Transverse colon (tissue), 4 donors: Measurements from ENCODE around the gene CNTN5. TPM values are rescaled to one million over a fixed set of nuclear protein-coding genes. Genes with fewer than 3 reads are reported as not detected.

Experiments used
- DNase-seq: peaks from one replicate; pipeline ENCODE4 v3.0.0-alpha.2; 2019
- H3K27ac ChIP-seq, 4 donors: fragments of 200-600 bp; sonication (generic); 2 replicates each; pipeline ENCODE4 v1.5.1; 2016 to 2018; ENCODE audit warnings: inconsistent platforms in 4 of 4
- H3K27me3 ChIP-seq: fragments of 200-600 bp; sonication (generic); 2 replicates; pipeline ENCODE4 v1.5.1; 2017; ENCODE audit warnings: inconsistent platforms
- H3K36me3 ChIP-seq, 4 donors: fragments of 200-600 bp; sonication (generic); 2 replicates each; pipeline ENCODE4 v1.5.1; 2017 to 2019; ENCODE audit warnings: inconsistent platforms in 4 of 4
- H3K4me1 ChIP-seq, 4 donors: fragments of 200-600 bp; sonication (generic); 2 replicates each; pipeline ENCODE4 v1.5.1; 2017 to 2020; ENCODE audit warnings: inconsistent platforms in 4 of 4
- H3K4me3 ChIP-seq, 4 donors: fragments of 200-600 bp; sonication (generic); 1 replicate in 1 of 4; 2 replicates in 3 of 4; pipeline versions ENCODE4 v1.5.1 to v1.6.1; 2017 to 2019; ENCODE audit warnings: inconsistent platforms in 4 of 4
- H3K9me3 ChIP-seq, 2 donors: fragments of 200-600 bp; sonication (generic); 2 replicates each; pipeline ENCODE4 v1.5.1; 2017 to 2019; ENCODE audit warnings: inconsistent platforms in 2 of 2
- EP300 ChIP-seq: sonication (generic); formaldehyde crosslinking; IDR thresholded peaks from one replicate; pipeline ENCODE4 v1.6.1; 2017; ENCODE audit warnings: antibody characterized with exemption, low read depth
- POLR2A ChIP-seq: fragments of 450-650 bp; IDR thresholded peaks from one replicate; pipeline ENCODE4 v1.6.1; 2016; ENCODE audit warnings: antibody characterized with exemption, mild to moderate bottlenecking, moderate library complexity
- POLR2AphosphoS5 ChIP-seq, 3 donors: sonication (generic); formaldehyde crosslinking; IDR thresholded peaks; one replicate each; pipeline ENCODE4 v1.6.1; 2016; ENCODE audit warnings: antibody characterized with exemption in 3 of 3
- WGBS, 2 donors: methylation state at CpG; one replicate each; pipeline ENCODE4 v1.1.5; 2018; ENCODE audit warnings: low coverage in 1 of 2; 5-methylcytosine and 5-hydroxymethylcytosine counted together
- in situ Hi-C, 4 donors: fragments of 200-750 bp; cut with MboI; loops; one replicate each; pipeline versions ENCODE4 v1.15.0 to v1.15.1; 2017; ENCODE audit warnings: low sequenced_read_pairs in 3 of 4, low pct_ligation_motif_present in 1 of 4, low pct_unique_long_range_greater_than_20kb in 1 of 4
- intact Hi-C: fragments of 100-400 bp; cut with DNase I; formaldehyde crosslinking; loops from one replicate; pipeline ENCODE4 v1.15.1; 2023; ENCODE audit warnings: low total_unique reads
- total RNA-seq, 4 donors: library from RNA; depleted of rRNA; stranded (reverse); fragments of >200 nt; gene quantifications; one replicate each; pipeline ENCODE4 v1.1.0, GENCODE V29; 2016
- TF ChIP-seq, protein P1 (sequence below), 5 experiments: fragments of 200-600 bp in 3 of 5; fragments of 450-650 bp in 2 of 5; sonication (generic) in 3 of 5; IDR thresholded peaks; 1 replicate in 2 of 5; 2 replicates in 3 of 5; pipeline ENCODE4 v1.5.1; 2016 to 2017; ENCODE audit warnings: antibody characterized with exemption in 5 of 5, inconsistent platforms in 3 of 5, mild to moderate bottlenecking in 2 of 5, moderate library complexity in 1 of 5

The CNTN5 gene
- total RNA-seq, 4 donors from 2014 or later = 0.14 TPM; not detected in 3

DNA sequence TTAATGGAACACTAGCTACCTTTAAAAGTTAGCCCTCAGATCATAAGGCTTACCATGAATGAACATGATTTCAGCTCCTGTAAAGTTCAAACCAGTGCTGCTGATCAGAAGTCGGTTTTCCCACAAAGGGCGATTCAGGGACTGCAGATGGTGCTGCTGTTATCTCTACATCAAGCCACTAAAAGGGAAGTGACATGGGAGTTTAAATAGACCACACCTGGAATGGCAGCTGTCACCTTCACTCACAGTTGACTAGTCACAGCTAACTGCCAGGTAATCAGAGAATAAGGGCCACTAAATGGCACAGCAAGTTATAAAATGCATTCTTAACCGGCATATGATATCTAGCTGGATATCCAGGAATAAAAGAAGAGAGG lies 1085.2 kb downstream of the CNTN5 start:
- intact Hi-C loops = no loop called here
- Histone ChIP-seq H3K36me3 (no peaks in the 10 kb centered on the region), H3K4me1 (no peaks in the 10 kb centered on the region), H3K4me3 (no peak overlapping the region), H3K27ac (peak overlapping the region in 1 of 4 donors; percentile 53), H3K9me3 (no peaks in the 10 kb centered on the region), H3K27me3 (no peaks in the 10 kb centered on the region)
- 21 to 29% methylated on average over 1 to 3 of the region's 3 CpGs for WGBS, 2 donors
- DNase-seq = peak; percentile 12
- TF ChIP-seq EP300 = no peak
- TF ChIP-seq, protein P1, sequence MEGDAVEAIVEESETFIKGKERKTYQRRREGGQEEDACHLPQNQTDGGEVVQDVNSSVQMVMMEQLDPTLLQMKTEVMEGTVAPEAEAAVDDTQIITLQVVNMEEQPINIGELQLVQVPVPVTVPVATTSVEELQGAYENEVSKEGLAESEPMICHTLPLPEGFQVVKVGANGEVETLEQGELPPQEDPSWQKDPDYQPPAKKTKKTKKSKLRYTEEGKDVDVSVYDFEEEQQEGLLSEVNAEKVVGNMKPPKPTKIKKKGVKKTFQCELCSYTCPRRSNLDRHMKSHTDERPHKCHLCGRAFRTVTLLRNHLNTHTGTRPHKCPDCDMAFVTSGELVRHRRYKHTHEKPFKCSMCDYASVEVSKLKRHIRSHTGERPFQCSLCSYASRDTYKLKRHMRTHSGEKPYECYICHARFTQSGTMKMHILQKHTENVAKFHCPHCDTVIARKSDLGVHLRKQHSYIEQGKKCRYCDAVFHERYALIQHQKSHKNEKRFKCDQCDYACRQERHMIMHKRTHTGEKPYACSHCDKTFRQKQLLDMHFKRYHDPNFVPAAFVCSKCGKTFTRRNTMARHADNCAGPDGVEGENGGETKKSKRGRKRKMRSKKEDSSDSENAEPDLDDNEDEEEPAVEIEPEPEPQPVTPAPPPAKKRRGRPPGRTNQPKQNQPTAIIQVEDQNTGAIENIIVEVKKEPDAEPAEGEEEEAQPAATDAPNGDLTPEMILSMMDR (IDR thresholded peaks at IDR 0.05) = no peak
- TF ChIP-seq POLR2AphosphoS5 (IDR thresholded peaks at IDR 0.05) = peak in 2 of 3 donors; percentile 12 to 37
- in situ Hi-C loops = no loop called here

DNA sequence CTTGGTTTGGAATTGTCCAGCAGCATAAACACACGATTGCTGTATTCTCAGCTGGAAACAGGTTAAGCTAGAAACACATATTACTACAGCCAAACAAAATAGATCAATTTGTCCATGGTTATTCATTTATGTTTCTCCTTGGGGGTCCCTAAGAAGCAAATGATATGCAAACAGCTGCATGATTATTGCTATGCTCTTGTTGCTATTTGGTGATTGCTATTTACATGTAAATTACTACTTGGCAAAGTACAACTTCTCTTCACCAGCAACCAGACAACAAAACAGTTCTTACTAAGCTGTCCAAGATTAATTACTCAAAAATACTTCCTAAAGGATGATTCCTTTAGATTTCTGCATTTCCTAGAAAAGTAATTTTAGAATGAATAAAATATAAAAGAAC lies 1098.4 kb downstream of the CNTN5 start:
- H3K27me3 ChIP-seq = no peaks in the 10 kb centered on the region
- H3K4me3 ChIP-seq = no peak overlapping the region
- DNase-seq = no peak
- H3K36me3 ChIP-seq = no peaks in the 10 kb centered on the region
- H3K27ac ChIP-seq = no peak overlapping the region
- in situ Hi-C loops (no loop called here), intact Hi-C loops (no loop called here)
- WGBS, 2 donors = 36 to 43% methylated on average over 1 of the region's 1 CpG
- H3K4me1 ChIP-seq = no peaks in the 10 kb centered on the region
- H3K9me3 ChIP-seq = no peaks in the 10 kb centered on the region
- TF ChIP-seq POLR2AphosphoS5 (IDR thresholded peaks at IDR 0.05) = no peak
- TF ChIP-seq, protein P1 (IDR thresholded peaks at IDR 0.05) = no peak
- TF ChIP-seq EP300 = no peak
- no peak for TF ChIP-seq POLR2A

DNA sequence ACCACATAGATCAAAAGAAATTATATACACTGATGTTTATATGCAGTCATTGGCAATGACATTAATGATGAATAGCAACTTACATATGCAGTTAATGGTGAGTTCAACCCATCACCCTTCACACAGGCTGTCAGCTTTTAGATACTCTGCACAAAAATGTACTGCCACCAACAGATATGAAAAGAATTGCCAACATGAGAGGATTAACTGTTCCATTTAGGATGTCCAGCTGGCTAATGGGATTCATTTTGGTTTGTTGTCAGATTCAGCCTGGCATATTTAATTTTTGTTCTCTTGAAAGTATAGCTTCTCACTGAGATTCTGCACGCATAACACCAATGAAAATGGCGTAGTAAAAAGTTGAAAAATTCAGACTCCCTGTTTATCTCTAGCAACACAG lies 1112.4 kb downstream of the CNTN5 start:
- no peak for DNase-seq
- H3K9me3 ChIP-seq = no peaks in the 10 kb centered on the region
- in situ Hi-C loops = no loop called here
- 96 to 97% methylated on average over 2 of the region's 2 CpGs for WGBS, 2 donors
- H3K4me1 ChIP-seq = no peaks in the 10 kb centered on the region
- H3K36me3 ChIP-seq = no peaks in the 10 kb centered on the region
- H3K27ac ChIP-seq = no peak overlapping the region
- TF ChIP-seq POLR2AphosphoS5 (IDR thresholded peaks at IDR 0.05) (no peak), POLR2A (no peak), EP300 (no peak)
- H3K27me3 ChIP-seq = no peaks in the 10 kb centered on the region
- no peak overlapping the region for H3K4me3 ChIP-seq
- intact Hi-C loops = no loop called here

DNA sequence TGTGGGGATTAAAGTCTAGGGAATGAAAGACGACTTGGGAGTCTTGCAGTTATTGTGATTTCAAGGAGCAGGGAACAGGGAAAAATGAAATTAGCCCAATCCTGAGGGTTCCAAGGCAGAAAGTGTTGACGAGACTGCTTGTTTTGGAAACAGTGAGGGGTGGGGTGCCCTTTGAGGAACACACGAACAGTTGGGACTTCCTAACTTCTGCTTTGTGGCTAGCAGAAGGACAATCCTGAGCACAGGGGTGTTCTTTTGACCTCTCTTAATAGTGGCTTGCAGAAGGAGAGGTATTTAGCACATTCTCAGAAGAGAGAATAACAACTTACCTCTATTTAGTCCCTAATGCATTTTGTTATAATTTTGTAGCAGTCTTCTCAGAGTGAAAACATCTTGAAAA lies 1120.5 kb downstream of the CNTN5 start:
- TF ChIP-seq EP300 (no peak), POLR2A (no peak), POLR2AphosphoS5 (IDR thresholded peaks at IDR 0.05) (no peak)
- TF ChIP-seq, protein P1 (IDR thresholded peaks at IDR 0.05) = no peak
- Histone ChIP-seq H3K4me1 (no peaks in the 10 kb centered on the region), H3K36me3 (no peaks in the 10 kb centered on the region), H3K4me3 (no peak overlapping the region), H3K27ac (no peak overlapping the region), H3K27me3 (no peaks in the 10 kb centered on the region), H3K9me3 (no peaks in the 10 kb centered on the region)
- intact Hi-C loops = no loop called here
- WGBS, 2 donors = 70 to 77% methylated on average over 3 of the region's 3 CpGs
- DNase-seq = no peak
- in situ Hi-C loops = no loop called here

DNA sequence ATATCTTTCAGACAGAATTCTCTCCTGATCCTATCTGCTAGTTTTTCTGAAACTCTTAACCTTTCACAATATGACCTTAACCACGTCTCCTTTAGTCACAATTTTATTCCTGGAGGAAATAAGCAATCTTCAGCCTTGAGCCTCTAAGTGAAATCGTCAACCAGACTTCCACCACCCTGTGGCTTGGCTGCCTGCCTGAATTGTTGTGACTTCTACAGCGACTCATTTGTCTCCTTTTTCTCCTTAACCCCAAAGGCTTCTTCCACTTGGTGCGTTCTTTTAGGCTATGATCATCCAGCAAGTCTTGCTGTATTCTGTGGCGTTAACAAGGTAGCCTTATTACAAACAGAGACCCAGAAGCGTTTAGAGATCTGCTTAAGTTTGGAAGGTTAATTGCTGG lies 1131.2 kb downstream of the CNTN5 start:
- DNase-seq = no peak
- H3K27ac ChIP-seq = no peak overlapping the region
- intact Hi-C loops = no loop called here
- no peaks in the 10 kb centered on the region for H3K4me1 ChIP-seq
- no peaks in the 10 kb centered on the region for H3K27me3 ChIP-seq
- TF ChIP-seq, protein P1 (IDR thresholded peaks at IDR 0.05) = no peak
- TF ChIP-seq POLR2AphosphoS5 (IDR thresholded peaks at IDR 0.05) (no peak), POLR2A (no peak), EP300 (no peak)
- in situ Hi-C loops = no loop called here
- no peak overlapping the region for H3K4me3 ChIP-seq
- peaks cover 0 to under 1% of the 10 kb centered on the region in 2 donors for H3K9me3 ChIP-seq
- no peaks in the 10 kb centered on the region for H3K36me3 ChIP-seq
- WGBS, 2 donors = 22 to 50% methylated on average over 3 to 6 of the region's 6 CpGs
